ENCODE results near the gene ADGRF4.

Gene ADGRF4

DNA sequence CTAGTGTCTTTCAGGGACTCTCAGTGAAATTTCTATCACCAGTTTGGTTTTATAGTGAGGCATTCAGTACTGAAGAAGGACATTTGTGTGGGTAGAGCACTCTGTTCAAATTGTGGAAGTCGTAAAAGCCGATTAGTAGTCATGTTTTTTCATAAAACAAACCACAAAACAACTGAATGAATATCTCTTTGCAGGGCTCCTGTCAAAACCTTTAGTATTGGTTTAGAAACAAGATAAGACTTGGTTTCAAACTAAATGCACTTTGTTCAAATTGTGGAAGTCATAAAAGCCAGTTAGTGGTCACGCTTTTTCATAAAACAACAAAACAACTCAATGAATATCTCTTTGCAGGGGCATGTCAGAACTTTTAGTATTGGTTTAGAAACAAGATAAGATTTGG is 23.8 kb downstream of the ADGRF4 start:
- no peaks in the 10 kb centered on the region for H3K36me3 ChIP-seq (ENCODE audit: insufficient read depth, low read length)
- H3K27ac ChIP-seq (ENCODE audit: low read depth, low read length, poor library complexity, severe bottlenecking): no peak overlapping the region
- H3K9ac ChIP-seq (ENCODE audit: low read length): no peak overlapping the region
- no peaks in the 10 kb centered on the region for H3F3A ChIP-seq (ENCODE audit: insufficient read depth, low read length)
- no peak overlapping the region for H2AFZ ChIP-seq (ENCODE audit: low read length)
- no peak overlapping the region for H3K4me3 ChIP-seq (ENCODE audit: low read depth, low read length, poor library complexity, severe bottlenecking)
- no peaks in the 10 kb centered on the region for H3K27me3 ChIP-seq (ENCODE audit: insufficient read depth, low read length)
- no peak for TF ChIP-seq EZH2 (IDR thresholded peaks at IDR 0.05; ENCODE audit: borderline replicate concordance, low read length)
- TF ChIP-seq, protein P1, sequence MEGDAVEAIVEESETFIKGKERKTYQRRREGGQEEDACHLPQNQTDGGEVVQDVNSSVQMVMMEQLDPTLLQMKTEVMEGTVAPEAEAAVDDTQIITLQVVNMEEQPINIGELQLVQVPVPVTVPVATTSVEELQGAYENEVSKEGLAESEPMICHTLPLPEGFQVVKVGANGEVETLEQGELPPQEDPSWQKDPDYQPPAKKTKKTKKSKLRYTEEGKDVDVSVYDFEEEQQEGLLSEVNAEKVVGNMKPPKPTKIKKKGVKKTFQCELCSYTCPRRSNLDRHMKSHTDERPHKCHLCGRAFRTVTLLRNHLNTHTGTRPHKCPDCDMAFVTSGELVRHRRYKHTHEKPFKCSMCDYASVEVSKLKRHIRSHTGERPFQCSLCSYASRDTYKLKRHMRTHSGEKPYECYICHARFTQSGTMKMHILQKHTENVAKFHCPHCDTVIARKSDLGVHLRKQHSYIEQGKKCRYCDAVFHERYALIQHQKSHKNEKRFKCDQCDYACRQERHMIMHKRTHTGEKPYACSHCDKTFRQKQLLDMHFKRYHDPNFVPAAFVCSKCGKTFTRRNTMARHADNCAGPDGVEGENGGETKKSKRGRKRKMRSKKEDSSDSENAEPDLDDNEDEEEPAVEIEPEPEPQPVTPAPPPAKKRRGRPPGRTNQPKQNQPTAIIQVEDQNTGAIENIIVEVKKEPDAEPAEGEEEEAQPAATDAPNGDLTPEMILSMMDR (IDR thresholded peaks at IDR 0.05; ENCODE audit: low read length): no peak
- no peaks in the 10 kb centered on the region for H3K9me3 ChIP-seq (ENCODE audit: low read length)
- H3K4me1 ChIP-seq (ENCODE audit: insufficient read depth, low read length, severe bottlenecking): no peaks in the 10 kb centered on the region
- H3K4me2 ChIP-seq (ENCODE audit: low read length): no peak overlapping the region
- no peaks in the 10 kb centered on the region for H3K9me2 ChIP-seq (ENCODE audit: low read depth, low read length)
- no peaks in the 10 kb centered on the region for H4K20me1 ChIP-seq (ENCODE audit: insufficient read depth, low read length)
- no peaks in the 10 kb centered on the region for H3K79me2 ChIP-seq (ENCODE audit: insufficient read depth, low read length)

- no peaks in the 10 kb centered on the region for H3K27me3 ChIP-seq (ENCODE audit: insufficient read depth, low read length)
- no peak overlapping the region for H3K27ac ChIP-seq (ENCODE audit: low read depth, low read length, poor library complexity, severe bottlenecking)
- 0 out of 2 replicates have a peak, but pooled peaks cover 2% of the 10 kb centered on the region for H3K9me3 ChIP-seq (ENCODE audit: low read length)
- TF ChIP-seq, protein P1 (IDR thresholded peaks at IDR 0.05; ENCODE audit: low read length): no peak
- no peak for TF ChIP-seq EZH2 (IDR thresholded peaks at IDR 0.05; ENCODE audit: borderline replicate concordance, low read length)
- no peaks in the 10 kb centered on the region for H3K36me3 ChIP-seq (ENCODE audit: insufficient read depth, low read length)
- no peaks in the 10 kb centered on the region for H3K79me2 ChIP-seq (ENCODE audit: insufficient read depth, low read length)
- H2AFZ ChIP-seq (ENCODE audit: low read length): no peak overlapping the region
- H3F3A ChIP-seq (ENCODE audit: insufficient read depth, low read length): no peaks in the 10 kb centered on the region
- no peaks in the 10 kb centered on the region for H3K4me1 ChIP-seq (ENCODE audit: insufficient read depth, low read length, severe bottlenecking)
- H4K20me1 ChIP-seq (ENCODE audit: insufficient read depth, low read length): no peaks in the 10 kb centered on the region
- no peak overlapping the region for H3K4me2 ChIP-seq (ENCODE audit: low read length)
- no peaks in the 10 kb centered on the region for H3K9me2 ChIP-seq (ENCODE audit: low read depth, low read length)
- no peak overlapping the region for H3K9ac ChIP-seq (ENCODE audit: low read length)
- no peak overlapping the region for H3K4me3 ChIP-seq (ENCODE audit: low read depth, low read length, poor library complexity, severe bottlenecking)
These were observed 25.9 kb downstream of the ADGRF4 start for GRCh38 chr6:47724300-47724699.

DNA sequence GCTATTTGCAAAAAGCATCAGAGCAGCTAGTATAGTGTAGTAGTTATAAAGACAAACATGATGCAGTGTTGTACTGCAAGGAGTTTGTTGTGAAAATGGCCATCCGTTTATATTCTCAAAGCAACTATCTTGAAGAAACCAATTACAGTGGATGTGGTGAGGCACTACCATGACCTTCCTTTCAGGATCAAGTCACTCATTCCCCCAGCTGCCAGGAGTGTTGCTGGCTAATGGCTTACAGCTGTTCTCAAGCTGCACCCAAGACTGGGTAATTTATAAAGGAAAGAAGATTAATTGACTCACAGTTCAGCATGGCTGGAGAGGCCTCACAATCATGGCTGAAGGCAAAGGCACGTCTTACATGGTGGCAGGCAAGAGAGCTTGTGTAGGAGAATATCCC is 29.0 kb downstream of the ADGRF4 start:
- Histone ChIP-seq H2AFZ (ENCODE audit: low read length) (no peak overlapping the region), H3K27me3 (ENCODE audit: insufficient read depth, low read length) (no peaks in the 10 kb centered on the region), H3K9me3 (ENCODE audit: low read length) (0 out of 2 replicates have a peak, but pooled peaks cover 2% of the 10 kb centered on the region), H3K27ac (ENCODE audit: low read depth, low read length, poor library complexity, severe bottlenecking) (no peak overlapping the region), H3K4me2 (ENCODE audit: low read length) (no peak overlapping the region), H3K79me2 (ENCODE audit: insufficient read depth, low read length) (no peaks in the 10 kb centered on the region), H4K20me1 (ENCODE audit: insufficient read depth, low read length) (no peaks in the 10 kb centered on the region), H3F3A (ENCODE audit: insufficient read depth, low read length) (no peaks in the 10 kb centered on the region), H3K36me3 (ENCODE audit: insufficient read depth, low read length) (no peaks in the 10 kb centered on the region), H3K9me2 (ENCODE audit: low read depth, low read length) (no peaks in the 10 kb centered on the region), H3K4me1 (ENCODE audit: insufficient read depth, low read length, severe bottlenecking) (no peaks in the 10 kb centered on the region), H3K4me3 (ENCODE audit: low read depth, low read length, poor library complexity, severe bottlenecking) (no peak overlapping the region), H3K9ac (ENCODE audit: low read length) (no peak overlapping the region)
- TF ChIP-seq, protein P1 (IDR thresholded peaks at IDR 0.05; ENCODE audit: low read length): no peak
- no peak for TF ChIP-seq EZH2 (IDR thresholded peaks at IDR 0.05; ENCODE audit: borderline replicate concordance, low read length)

Data from OCI-LY1 (cell line).